HL-60 (cell line): ENCODE measurements around the gene NUAK2.

Experiments
- POLR2AphosphoS5 ChIP-seq: IDR thresholded peaks from 2 replicates; pipeline ENCODE4 v1.6.1; 2012; ENCODE audit warnings: low read depth
- TF ChIP-seq, protein P1 (sequence below): IDR thresholded peaks from one replicate; pipeline ENCODE4 v1.5.1; 2011; ENCODE audit warnings: low read length, control low read depth, inconsistent platforms; ENCODE audit not compliant: insufficient read depth
- TF ChIP-seq, protein P2 (sequence below): IDR thresholded peaks from 2 replicates; pipeline ENCODE4 v1.6.1; 2012; ENCODE audit warnings: low read depth; ENCODE audit not compliant: insufficient replicate concordance

- TF ChIP-seq, protein P1, sequence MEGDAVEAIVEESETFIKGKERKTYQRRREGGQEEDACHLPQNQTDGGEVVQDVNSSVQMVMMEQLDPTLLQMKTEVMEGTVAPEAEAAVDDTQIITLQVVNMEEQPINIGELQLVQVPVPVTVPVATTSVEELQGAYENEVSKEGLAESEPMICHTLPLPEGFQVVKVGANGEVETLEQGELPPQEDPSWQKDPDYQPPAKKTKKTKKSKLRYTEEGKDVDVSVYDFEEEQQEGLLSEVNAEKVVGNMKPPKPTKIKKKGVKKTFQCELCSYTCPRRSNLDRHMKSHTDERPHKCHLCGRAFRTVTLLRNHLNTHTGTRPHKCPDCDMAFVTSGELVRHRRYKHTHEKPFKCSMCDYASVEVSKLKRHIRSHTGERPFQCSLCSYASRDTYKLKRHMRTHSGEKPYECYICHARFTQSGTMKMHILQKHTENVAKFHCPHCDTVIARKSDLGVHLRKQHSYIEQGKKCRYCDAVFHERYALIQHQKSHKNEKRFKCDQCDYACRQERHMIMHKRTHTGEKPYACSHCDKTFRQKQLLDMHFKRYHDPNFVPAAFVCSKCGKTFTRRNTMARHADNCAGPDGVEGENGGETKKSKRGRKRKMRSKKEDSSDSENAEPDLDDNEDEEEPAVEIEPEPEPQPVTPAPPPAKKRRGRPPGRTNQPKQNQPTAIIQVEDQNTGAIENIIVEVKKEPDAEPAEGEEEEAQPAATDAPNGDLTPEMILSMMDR: no peak
- no peak for TF ChIP-seq POLR2AphosphoS5
- TF ChIP-seq, protein P2, sequence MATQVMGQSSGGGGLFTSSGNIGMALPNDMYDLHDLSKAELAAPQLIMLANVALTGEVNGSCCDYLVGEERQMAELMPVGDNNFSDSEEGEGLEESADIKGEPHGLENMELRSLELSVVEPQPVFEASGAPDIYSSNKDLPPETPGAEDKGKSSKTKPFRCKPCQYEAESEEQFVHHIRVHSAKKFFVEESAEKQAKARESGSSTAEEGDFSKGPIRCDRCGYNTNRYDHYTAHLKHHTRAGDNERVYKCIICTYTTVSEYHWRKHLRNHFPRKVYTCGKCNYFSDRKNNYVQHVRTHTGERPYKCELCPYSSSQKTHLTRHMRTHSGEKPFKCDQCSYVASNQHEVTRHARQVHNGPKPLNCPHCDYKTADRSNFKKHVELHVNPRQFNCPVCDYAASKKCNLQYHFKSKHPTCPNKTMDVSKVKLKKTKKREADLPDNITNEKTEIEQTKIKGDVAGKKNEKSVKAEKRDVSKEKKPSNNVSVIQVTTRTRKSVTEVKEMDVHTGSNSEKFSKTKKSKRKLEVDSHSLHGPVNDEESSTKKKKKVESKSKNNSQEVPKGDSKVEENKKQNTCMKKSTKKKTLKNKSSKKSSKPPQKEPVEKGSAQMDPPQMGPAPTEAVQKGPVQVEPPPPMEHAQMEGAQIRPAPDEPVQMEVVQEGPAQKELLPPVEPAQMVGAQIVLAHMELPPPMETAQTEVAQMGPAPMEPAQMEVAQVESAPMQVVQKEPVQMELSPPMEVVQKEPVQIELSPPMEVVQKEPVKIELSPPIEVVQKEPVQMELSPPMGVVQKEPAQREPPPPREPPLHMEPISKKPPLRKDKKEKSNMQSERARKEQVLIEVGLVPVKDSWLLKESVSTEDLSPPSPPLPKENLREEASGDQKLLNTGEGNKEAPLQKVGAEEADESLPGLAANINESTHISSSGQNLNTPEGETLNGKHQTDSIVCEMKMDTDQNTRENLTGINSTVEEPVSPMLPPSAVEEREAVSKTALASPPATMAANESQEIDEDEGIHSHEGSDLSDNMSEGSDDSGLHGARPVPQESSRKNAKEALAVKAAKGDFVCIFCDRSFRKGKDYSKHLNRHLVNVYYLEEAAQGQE: no peak
These were observed 376 bp upstream of the NUAK2 start for GRCh38 chr1:205321959-205322283.
